ENCODE data around the gene SPATA17.
"Not testable (repeated sequence)": the region's sequence is repeated elsewhere in the genome, so short reads cannot be mapped to it uniquely, and the experiment has no call there.

SPATA17 gene

DNA sequence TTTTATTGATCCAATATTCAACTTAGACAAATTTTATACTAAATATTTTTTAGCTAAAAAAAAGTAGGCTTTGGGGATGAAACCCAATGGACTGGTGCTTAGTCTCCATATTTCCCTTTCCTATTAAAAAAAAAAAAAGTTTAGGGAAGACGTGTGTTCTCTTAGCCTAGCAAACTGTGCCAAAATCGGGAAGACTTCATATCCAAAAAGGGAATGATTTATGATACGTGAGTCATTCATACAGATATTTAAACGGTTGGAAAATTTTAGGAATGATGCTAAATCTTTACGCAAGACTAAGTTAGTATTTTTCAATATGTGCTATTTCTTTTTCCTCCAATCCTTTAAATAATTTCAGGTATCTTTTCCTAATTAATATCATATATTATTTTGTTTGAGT lies 50.7 kb downstream of the SPATA17 start:
- Histone ChIP-seq H3K9ac (ENCODE audit: low read depth, low read length) (no peak overlapping the region), H3K27me3 (ENCODE audit: control insufficient read depth, insufficient read depth, low read length) (no peaks in the 10 kb centered on the region), H3K4me2 (ENCODE audit: low read length) (no peak overlapping the region), H3K9me3 (replicated peaks; ENCODE audit: low read length) (no peaks in the 10 kb centered on the region), H3K36me3 (ENCODE audit: insufficient read depth, low read length) (no peaks in the 10 kb centered on the region), H3K4me1 (ENCODE audit: control insufficient read depth, insufficient read depth, low read length) (no peaks in the 10 kb centered on the region), H3K4me3 (ENCODE audit: low read length) (no peak overlapping the region)

- Histone ChIP-seq H3K27me3 (ENCODE audit: control insufficient read depth, insufficient read depth, low read length) (no peaks in the 10 kb centered on the region), H3K4me2 (ENCODE audit: low read length) (no peak overlapping the region), H3K4me3 (ENCODE audit: low read length) (no peak overlapping the region), H3K9me3 (replicated peaks; ENCODE audit: low read length) (no peaks in the 10 kb centered on the region), H3K36me3 (ENCODE audit: insufficient read depth, low read length) (no peaks in the 10 kb centered on the region), H3K9ac (ENCODE audit: low read depth, low read length) (no peak overlapping the region), H3K4me1 (ENCODE audit: control insufficient read depth, insufficient read depth, low read length) (no peaks in the 10 kb centered on the region)
Measured at GRCh38 chr1:217687511-217687910, 56.4 kb downstream of the SPATA17 start.

- not testable (repeated sequence) for H3K9ac ChIP-seq (ENCODE audit: low read depth, low read length); H3K4me2 ChIP-seq (ENCODE audit: low read length); H3K9me3 ChIP-seq (replicated peaks; ENCODE audit: low read length); H3K27me3 ChIP-seq (ENCODE audit: control insufficient read depth, insufficient read depth, low read length); H3K4me3 ChIP-seq (ENCODE audit: low read length); H3K4me1 ChIP-seq (ENCODE audit: control insufficient read depth, insufficient read depth, low read length); H3K36me3 ChIP-seq (ENCODE audit: insufficient read depth, low read length)
Measured at GRCh38 chr1:217696140-217696539, 65.0 kb downstream of the SPATA17 start.

- Histone ChIP-seq H3K4me3 (ENCODE audit: low read length) (no peak overlapping the region), H3K4me1 (ENCODE audit: control insufficient read depth, insufficient read depth, low read length) (no peaks in the 10 kb centered on the region), H3K9me3 (replicated peaks; ENCODE audit: low read length) (no peaks in the 10 kb centered on the region), H3K9ac (ENCODE audit: low read depth, low read length) (no peak overlapping the region), H3K4me2 (ENCODE audit: low read length) (no peak overlapping the region), H3K27me3 (ENCODE audit: control insufficient read depth, insufficient read depth, low read length) (no peaks in the 10 kb centered on the region), H3K36me3 (ENCODE audit: insufficient read depth, low read length) (no peaks in the 10 kb centered on the region)
Measured at GRCh38 chr1:217703326-217703725, 72.2 kb downstream of the SPATA17 start.

GRCh38 chr1:217712925-217713597 lies 81.9 kb downstream of the SPATA17 start:
- H3K4me3 ChIP-seq (ENCODE audit: low read length): no peak overlapping the region
- no peak overlapping the region for H3K4me2 ChIP-seq (ENCODE audit: low read length)
- H3K4me1 ChIP-seq (ENCODE audit: control insufficient read depth, insufficient read depth, low read length): peaks cover 4% of the 10 kb centered on the region
- H3K9ac ChIP-seq (ENCODE audit: low read depth, low read length): no peak overlapping the region
- H3K36me3 ChIP-seq (ENCODE audit: insufficient read depth, low read length): no peaks in the 10 kb centered on the region
- H3K9me3 ChIP-seq (replicated peaks; ENCODE audit: low read length): no peaks in the 10 kb centered on the region
- H3K27me3 ChIP-seq (ENCODE audit: control insufficient read depth, insufficient read depth, low read length): no peaks in the 10 kb centered on the region

- H3K9ac ChIP-seq (ENCODE audit: low read depth, low read length): no peak overlapping the region
- no peak overlapping the region for H3K4me3 ChIP-seq (ENCODE audit: low read length)
- no peaks in the 10 kb centered on the region for H3K9me3 ChIP-seq (replicated peaks; ENCODE audit: low read length)
- H3K4me2 ChIP-seq (ENCODE audit: low read length): no peak overlapping the region
- H3K27me3 ChIP-seq (ENCODE audit: control insufficient read depth, insufficient read depth, low read length): no peaks in the 10 kb centered on the region
- no peaks in the 10 kb centered on the region for H3K36me3 ChIP-seq (ENCODE audit: insufficient read depth, low read length)
- H3K4me1 ChIP-seq (ENCODE audit: control insufficient read depth, insufficient read depth, low read length): peaks cover 4% of the 10 kb centered on the region
Measured at GRCh38 chr1:217715681-217716080, 84.5 kb downstream of the SPATA17 start.

DNA sequence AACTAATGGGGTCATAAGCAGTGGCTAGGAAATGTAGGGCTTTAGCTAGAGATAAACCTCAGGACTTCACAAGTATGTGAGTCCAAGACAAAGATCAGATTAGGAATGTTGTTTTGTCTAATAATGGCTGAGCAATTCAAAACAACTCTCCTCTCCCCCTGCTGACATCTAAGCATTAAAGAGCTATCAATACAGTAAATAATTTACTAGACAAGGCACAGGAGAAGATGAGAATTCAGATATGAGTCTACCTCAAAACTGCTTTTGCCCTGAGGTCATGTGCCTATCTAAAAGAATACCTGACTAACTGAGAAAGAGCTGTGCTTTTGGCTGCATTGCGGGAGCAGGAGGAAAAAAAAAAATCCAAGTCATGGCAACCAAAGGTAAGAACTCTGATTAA lies 86.8 kb downstream of the SPATA17 start:
- Histone ChIP-seq H3K4me3 (ENCODE audit: low read length) (no peak overlapping the region), H3K36me3 (ENCODE audit: insufficient read depth, low read length) (no peaks in the 10 kb centered on the region), H3K27me3 (ENCODE audit: control insufficient read depth, insufficient read depth, low read length) (no peaks in the 10 kb centered on the region), H3K9me3 (replicated peaks; ENCODE audit: low read length) (no peaks in the 10 kb centered on the region), H3K4me2 (ENCODE audit: low read length) (no peak overlapping the region), H3K9ac (ENCODE audit: low read depth, low read length) (no peak overlapping the region), H3K4me1 (ENCODE audit: control insufficient read depth, insufficient read depth, low read length) (peaks cover under 1% of the 10 kb centered on the region)

DNA sequence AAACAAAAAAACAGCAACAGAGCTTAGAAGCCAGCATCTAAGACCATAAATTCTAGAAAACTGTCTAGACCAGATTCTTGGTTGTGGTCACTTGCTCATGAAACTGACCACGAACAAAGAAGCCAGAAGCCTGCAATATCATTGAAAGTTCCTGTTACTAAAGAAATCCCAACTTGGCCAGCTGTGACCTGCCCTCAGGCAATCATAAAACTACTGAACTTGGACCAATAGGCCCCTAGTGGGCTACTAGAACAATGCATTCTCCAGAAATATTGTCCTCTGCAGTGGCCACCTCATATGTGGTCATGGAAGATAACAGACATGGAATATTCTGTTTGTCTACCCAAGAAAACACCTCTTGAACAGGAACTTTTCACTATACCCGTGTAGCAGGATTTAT lies 87.7 kb downstream of the SPATA17 start:
- Histone ChIP-seq H3K36me3 (ENCODE audit: insufficient read depth, low read length) (no peaks in the 10 kb centered on the region), H3K9ac (ENCODE audit: low read depth, low read length) (no peak overlapping the region), H3K4me1 (ENCODE audit: control insufficient read depth, insufficient read depth, low read length) (no peaks in the 10 kb centered on the region), H3K27me3 (ENCODE audit: control insufficient read depth, insufficient read depth, low read length) (no peaks in the 10 kb centered on the region), H3K9me3 (replicated peaks; ENCODE audit: low read length) (no peaks in the 10 kb centered on the region), H3K4me3 (ENCODE audit: low read length) (no peak overlapping the region), H3K4me2 (ENCODE audit: low read length) (no peak overlapping the region)

GRCh38 chr1:217721692-217722091 lies 90.5 kb downstream of the SPATA17 start:
- Histone ChIP-seq H3K9ac (ENCODE audit: low read depth, low read length) (no peak overlapping the region), H3K36me3 (ENCODE audit: insufficient read depth, low read length) (no peaks in the 10 kb centered on the region), H3K4me3 (ENCODE audit: low read length) (no peak overlapping the region), H3K4me2 (ENCODE audit: low read length) (no peak overlapping the region), H3K27me3 (ENCODE audit: control insufficient read depth, insufficient read depth, low read length) (no peaks in the 10 kb centered on the region), H3K9me3 (replicated peaks; ENCODE audit: low read length) (no peaks in the 10 kb centered on the region), H3K4me1 (ENCODE audit: control insufficient read depth, insufficient read depth, low read length) (no peaks in the 10 kb centered on the region)

DNA sequence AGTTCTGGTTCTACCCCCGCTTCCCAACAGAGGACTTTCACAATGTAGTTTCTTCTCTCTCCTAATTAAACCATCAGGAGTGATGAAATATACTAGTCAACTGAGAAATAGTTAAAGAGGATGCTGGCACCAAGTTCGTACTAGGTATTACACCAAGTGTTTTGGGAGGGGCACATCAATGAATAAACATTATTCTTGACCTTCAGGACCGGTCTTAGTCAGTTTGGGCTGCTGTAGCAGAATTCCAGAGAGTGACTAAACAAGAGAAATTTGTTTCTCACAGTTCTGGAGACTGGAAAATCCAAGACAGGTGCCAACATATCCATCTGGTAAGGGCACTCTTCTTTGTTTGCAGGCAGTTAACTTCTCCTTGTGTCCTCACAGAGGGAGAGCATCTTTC lies 103.8 kb downstream of the SPATA17 start:
- no peaks in the 10 kb centered on the region for H3K9me3 ChIP-seq (replicated peaks; ENCODE audit: low read length)
- no peak overlapping the region for H3K9ac ChIP-seq (ENCODE audit: low read depth, low read length)
- no peaks in the 10 kb centered on the region for H3K36me3 ChIP-seq (ENCODE audit: insufficient read depth, low read length)
- no peaks in the 10 kb centered on the region for H3K4me1 ChIP-seq (ENCODE audit: control insufficient read depth, insufficient read depth, low read length)
- no peak overlapping the region for H3K4me2 ChIP-seq (ENCODE audit: low read length)
- H3K27me3 ChIP-seq (ENCODE audit: control insufficient read depth, insufficient read depth, low read length): no peaks in the 10 kb centered on the region
- H3K4me3 ChIP-seq (ENCODE audit: low read length): no peak overlapping the region

- Histone ChIP-seq H3K4me1 (ENCODE audit: control insufficient read depth, insufficient read depth, low read length) (no peaks in the 10 kb centered on the region), H3K27me3 (ENCODE audit: control insufficient read depth, insufficient read depth, low read length) (no peaks in the 10 kb centered on the region), H3K9me3 (replicated peaks; ENCODE audit: low read length) (no peaks in the 10 kb centered on the region), H3K4me2 (ENCODE audit: low read length) (no peak overlapping the region), H3K4me3 (ENCODE audit: low read length) (no peak overlapping the region), H3K9ac (ENCODE audit: low read depth, low read length) (no peak overlapping the region), H3K36me3 (ENCODE audit: insufficient read depth, low read length) (no peaks in the 10 kb centered on the region)
Measured at GRCh38 chr1:217747156-217747769, 116.1 kb downstream of the SPATA17 start.

DNA sequence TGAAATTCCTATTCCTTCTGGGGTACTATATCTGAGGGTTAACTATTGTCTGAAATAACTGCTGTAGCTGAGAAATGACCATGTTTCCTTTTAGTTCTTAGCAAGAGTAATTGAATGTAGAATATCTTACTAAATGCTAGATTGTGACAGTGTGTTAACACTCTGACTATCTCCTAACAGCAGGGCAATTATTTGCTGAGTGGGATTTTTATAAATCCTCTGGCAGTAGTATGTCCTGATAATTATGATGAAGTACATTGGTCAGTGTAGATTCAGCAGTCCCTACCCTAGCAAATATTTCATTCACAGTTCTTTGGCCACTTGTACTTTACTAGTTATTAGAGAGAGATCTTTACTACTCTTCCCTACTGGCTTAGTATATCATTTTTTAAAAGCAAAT lies 138.6 kb downstream of the SPATA17 start:
- H3K9ac ChIP-seq (ENCODE audit: low read depth, low read length): no peak overlapping the region

More for the DNA sequence above, 138.6 kb downstream of the SPATA17 start:
- Histone ChIP-seq H3K36me3 (ENCODE audit: insufficient read depth, low read length) (no peaks in the 10 kb centered on the region), H3K27me3 (ENCODE audit: control insufficient read depth, insufficient read depth, low read length) (no peaks in the 10 kb centered on the region), H3K9me3 (replicated peaks; ENCODE audit: low read length) (no peaks in the 10 kb centered on the region), H3K4me3 (ENCODE audit: low read length) (no peak overlapping the region), H3K4me2 (ENCODE audit: low read length) (no peak overlapping the region), H3K4me1 (ENCODE audit: control insufficient read depth, insufficient read depth, low read length) (no peaks in the 10 kb centered on the region)
